Lower leg skin (tissue), 3 donors: Measurements from ENCODE around the gene PRKAA2.

ENCODE experiments used
- CTCF ChIP-seq, 3 donors: fragments of 450-650 bp; IDR thresholded peaks; one replicate each; pipeline ENCODE4 v1.5.1; 2016; ENCODE audit warnings: antibody characterized with exemption in 3 of 3, mild to moderate bottlenecking in 3 of 3, moderate library complexity in 2 of 3
- POLR2A ChIP-seq, 2 donors: fragments of 450-650 bp; IDR thresholded peaks; one replicate each; pipeline ENCODE4 v1.6.1; 2016 to 2017; ENCODE audit warnings: antibody characterized with exemption in 2 of 2, mild to moderate bottlenecking in 1 of 2, moderate library complexity in 1 of 2

GRCh38 chr1:56660293-56660692 lies 15.2 kb downstream of the PRKAA2 start:
- no peak for TF ChIP-seq CTCF (IDR thresholded peaks at IDR 0.05)
- no peak for TF ChIP-seq POLR2A (IDR thresholded peaks at IDR 0.05)
